Measurements from ENCODE around the gene VGLL4.
"Not testable (repeated sequence)": the region's sequence is repeated elsewhere in the genome, so short reads cannot be mapped to it uniquely, and the experiment has no call there.

- TF ChIP-seq CTCF (IDR thresholded peaks at IDR 0.05; ENCODE audit: poor library complexity, severe bottlenecking); POLR2AphosphoS5 (IDR thresholded peaks at IDR 0.05); EZH2 (IDR thresholded peaks at IDR 0.05; ENCODE audit: borderline replicate concordance, insufficient read depth, low read length, poor library complexity, severe bottlenecking); SMC3 (conservative IDR thresholded peaks at IDR 0.05; ENCODE audit: poor library complexity); EP300 (conservative IDR thresholded peaks at IDR 0.05; ENCODE audit: poor library complexity, severe bottlenecking); REST (IDR thresholded peaks at IDR 0.05; ENCODE audit: borderline replicate concordance): not testable (repeated sequence)
Measured at GRCh38 chr3:11572660-11573059, 71.1 kb downstream of the VGLL4 start.
